GM23338 (cell line): Measurements from ENCODE around the gene VDR. TPM values are rescaled to one million over a fixed set of nuclear protein-coding genes. Genes with fewer than 3 reads are reported as not detected.

ENCODE experiments used
- ATAC-seq: fragments of 200-7000 bp; cut with Tn5 transposase; 3 replicates; pipeline ENCODE4 v1.9.1; 2020
- DNase-seq: peaks from one replicate; pipeline ENCODE4 v3.0.0-alpha.2; 2015; ENCODE audit warnings: low spot score
- H2AFZ ChIP-seq: fragments of 200-600 bp; sonication (generic); 2 replicates; pipeline ENCODE4 v1.8.0; 2016; ENCODE audit warnings: antibody characterized with exemption, mild to moderate bottlenecking, moderate library complexity
- H3F3A ChIP-seq: fragments of 200-600 bp; sonication (generic); replicated peaks from 2 replicates; pipeline ENCODE4 v1.8.0; 2017; ENCODE audit warnings: antibody characterized with exemption, mixed run types, low read depth
- H3K27ac ChIP-seq: fragments of 200-600 bp; sonication (generic); 2 replicates; pipeline ENCODE4 v1.6.1; 2016; ENCODE audit warnings: low read depth
- H3K27me3 ChIP-seq: fragments of 200-600 bp; sonication (generic); 2 replicates; pipeline ENCODE4 v1.8.0; 2016; ENCODE audit warnings: mild to moderate bottlenecking, mixed run types, moderate library complexity; ENCODE audit not compliant: insufficient read depth
- H3K36me3 ChIP-seq: fragments of 200-600 bp; sonication (generic); 2 replicates; pipeline ENCODE4 v1.8.0; 2016; ENCODE audit warnings: mild to moderate bottlenecking; ENCODE audit not compliant: insufficient read depth
- H3K4me1 ChIP-seq: fragments of 200-600 bp; sonication (generic); 2 replicates; pipeline ENCODE4 v1.8.0; 2016; ENCODE audit warnings: mild to moderate bottlenecking, moderate library complexity; ENCODE audit not compliant: insufficient read depth
- H3K4me2 ChIP-seq: fragments of 200-600 bp; sonication (generic); 2 replicates; pipeline ENCODE4 v1.7.1; 2017; ENCODE audit warnings: mixed run types
- H3K4me3 ChIP-seq: fragments of 200-600 bp; sonication (generic); 2 replicates; pipeline ENCODE4 v1.6.1; 2016; ENCODE audit warnings: mixed run types
- H3K79me2 ChIP-seq: fragments of 200-600 bp; sonication (generic); replicated peaks from 2 replicates; pipeline ENCODE4 v1.8.0; 2017; ENCODE audit warnings: mild to moderate bottlenecking; ENCODE audit not compliant: insufficient read depth
- H3K9me2 ChIP-seq: fragments of 200-600 bp; sonication (generic); 2 replicates; pipeline ENCODE4 v1.8.0; 2017; ENCODE audit not compliant: insufficient read depth
- H4K20me1 ChIP-seq: fragments of 200-600 bp; sonication (generic); replicated peaks from 2 replicates; pipeline ENCODE4 v1.8.0; 2017; ENCODE audit warnings: mild to moderate bottlenecking; ENCODE audit not compliant: insufficient read depth
- H3K27ac Mint-ChIP-seq: 2 replicates; pipeline ENCODE4 v1.8.0; 2020; ENCODE audit warnings: inconsistent platforms, mild to moderate bottlenecking, moderate library complexity, mixed read lengths
- H3K27me3 Mint-ChIP-seq: 3 replicates; pipeline ENCODE4 v1.8.0; 2022; ENCODE audit warnings: low read depth, mild to moderate bottlenecking, moderate library complexity, mixed read lengths, inconsistent platforms; ENCODE audit not compliant: insufficient read depth, poor library complexity
- H3K36me3 Mint-ChIP-seq: 3 replicates; pipeline ENCODE4 v1.8.0; 2021; ENCODE audit warnings: low read depth, mild to moderate bottlenecking, inconsistent platforms, moderate library complexity, mixed read lengths
- H3K4me1 Mint-ChIP-seq: 3 replicates; pipeline ENCODE4 v1.8.0; 2020; ENCODE audit warnings: mild to moderate bottlenecking, inconsistent platforms, mixed read lengths
- H3K4me3 Mint-ChIP-seq: 3 replicates; pipeline ENCODE4 v1.8.0; 2021; ENCODE audit warnings: moderate library complexity, mild to moderate bottlenecking, inconsistent platforms, mixed read lengths
- H3K9me3 Mint-ChIP-seq: 3 replicates; pipeline ENCODE4 v1.8.0; 2020; ENCODE audit warnings: moderate library complexity, mild to moderate bottlenecking, inconsistent platforms, mixed read lengths
- CREB1 ChIP-seq: fragments of 250-450 bp; sonication (Bioruptor Pico); IDR thresholded peaks from 2 replicates; pipeline ENCODE4 v1.5.0; 2020; ENCODE audit warnings: low read depth, mild to moderate bottlenecking, moderate library complexity
- EZH2phosphoT487 ChIP-seq: fragments of 200-600 bp; sonication (generic); IDR thresholded peaks from one replicate; pipeline ENCODE4 v1.8.1; 2018; ENCODE audit warnings: antibody characterized with exemption; ENCODE audit not compliant: unreplicated experiment
- JUNB ChIP-seq: IDR thresholded peaks from one replicate; pipeline ENCODE4 v1.6.1; 2016; ENCODE audit warnings: antibody characterized with exemption; ENCODE audit not compliant: unreplicated experiment
- NANOG ChIP-seq: IDR thresholded peaks from 2 replicates; pipeline ENCODE4 v1.6.1; 2016; ENCODE audit warnings: antibody characterized with exemption, borderline replicate concordance
- STAT1 ChIP-seq: IDR thresholded peaks from one replicate; pipeline ENCODE4 v1.6.1; 2016; ENCODE audit warnings: antibody characterized with exemption; ENCODE audit not compliant: unreplicated experiment
- ZNF114 ChIP-seq: fragments of 250-450 bp; sonication (Bioruptor Pico); IDR thresholded peaks from 2 replicates; pipeline ENCODE4 v1.5.0; 2020; ENCODE audit warnings: mild to moderate bottlenecking, moderate library complexity
- polyA plus RNA-seq: library from polyadenylated mRNA; unstranded; fragments of >200 nt; fragmentation: Nextera tagmentation; extraction: Ambion mirVana; gene quantifications from 2 replicates; pipeline ENCODE4 v1.2.1, GENCODE V29; 2016
- total RNA-seq: library from RNA; depleted of rRNA; stranded (reverse); fragments of >200 nt; shearing (Covaris generic); gene quantifications from 2 replicates; pipeline ENCODE4 v1.2.3, GENCODE V29; 2014
- TF ChIP-seq, protein P1 (sequence below): fragments of 250-450 bp; sonication (Bioruptor Pico); IDR thresholded peaks from 2 replicates; pipeline ENCODE4 v1.5.0; 2020; ENCODE audit warnings: mild to moderate bottlenecking, moderate library complexity
- TF ChIP-seq, protein P2 (sequence below): IDR thresholded peaks from one replicate; pipeline ENCODE4 v1.6.1; 2018; ENCODE audit warnings: antibody characterized with exemption; ENCODE audit not compliant: unreplicated experiment
- TF ChIP-seq, protein P3 (sequence below): IDR thresholded peaks from 2 replicates; pipeline ENCODE4 v1.6.1; 2016; ENCODE audit warnings: antibody characterized with exemption
- TF ChIP-seq, protein P4 (sequence below), 2 experiments: fragments of 200-600 bp in 1 of 2; sonication (generic) in 1 of 2; conservative IDR thresholded peaks; 2 replicates each; pipeline versions ENCODE4 v1.5.1 to v1.6.1; 2016 to 2017; ENCODE audit warnings: antibody characterized with exemption in 2 of 2, low read depth in 2 of 2, mild to moderate bottlenecking in 2 of 2, moderate library complexity in 1 of 2

Gene VDR
- total and polyA plus RNA-seq, 2 experiments from 2014 or later: 0.37 to 1.4 TPM

DNA sequence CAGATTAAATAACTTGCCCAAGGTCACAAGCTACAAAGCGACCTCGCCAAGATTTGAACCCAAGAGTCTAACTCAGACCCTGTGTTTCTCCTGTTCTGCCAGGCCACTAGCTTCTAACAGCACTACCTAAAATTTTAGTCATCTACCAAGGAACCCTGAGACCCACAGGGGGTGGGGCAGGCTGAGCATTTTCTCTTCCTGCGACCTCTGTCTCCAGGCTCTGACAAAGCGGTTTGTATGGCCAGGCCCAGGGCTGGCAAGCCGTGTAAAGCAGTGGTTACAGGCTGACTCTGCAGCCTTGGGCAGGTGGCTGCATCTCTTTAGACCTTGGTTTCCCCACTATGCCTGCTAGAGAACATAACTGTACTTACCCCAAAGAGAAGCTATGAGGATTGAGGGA lies 5.3 kb downstream of the VDR start:
- peaks cover 26% of the 10 kb centered on the region for H3K27me3 ChIP-seq

More for the DNA sequence above, 5.3 kb downstream of the VDR start:
- Histone ChIP-seq H3K4me3 (no peak overlapping the region), H3K27ac (no peak overlapping the region), H3K36me3 (no peaks in the 10 kb centered on the region), H3K4me2 (no peak overlapping the region), H3K4me1 (peaks cover 21% of the 10 kb centered on the region; the same call in 1 of the 2 replicates), H3K9me2 (no peaks in the 10 kb centered on the region), H3F3A (0 out of 2 replicates have a peak, but pooled peaks cover 3% of the 10 kb centered on the region), H4K20me1 (no peaks in the 10 kb centered on the region), H2AFZ (no peak overlapping the region), H3K79me2 (no peaks in the 10 kb centered on the region)
- H3K4me3 Mint-ChIP-seq: no peak overlapping the region
- DNase-seq (no peak), ATAC-seq (no peak)
- H3K9me3 Mint-ChIP-seq: no peaks in the 10 kb centered on the region
- TF ChIP-seq CREB1 (CRISPR knock-in tag) (no peak), STAT1 (no peak), JUNB (no peak), ZNF114 (CRISPR knock-in tag) (no peak), EZH2phosphoT487 (no peak), NANOG (no peak)
- TF ChIP-seq, protein P1, sequence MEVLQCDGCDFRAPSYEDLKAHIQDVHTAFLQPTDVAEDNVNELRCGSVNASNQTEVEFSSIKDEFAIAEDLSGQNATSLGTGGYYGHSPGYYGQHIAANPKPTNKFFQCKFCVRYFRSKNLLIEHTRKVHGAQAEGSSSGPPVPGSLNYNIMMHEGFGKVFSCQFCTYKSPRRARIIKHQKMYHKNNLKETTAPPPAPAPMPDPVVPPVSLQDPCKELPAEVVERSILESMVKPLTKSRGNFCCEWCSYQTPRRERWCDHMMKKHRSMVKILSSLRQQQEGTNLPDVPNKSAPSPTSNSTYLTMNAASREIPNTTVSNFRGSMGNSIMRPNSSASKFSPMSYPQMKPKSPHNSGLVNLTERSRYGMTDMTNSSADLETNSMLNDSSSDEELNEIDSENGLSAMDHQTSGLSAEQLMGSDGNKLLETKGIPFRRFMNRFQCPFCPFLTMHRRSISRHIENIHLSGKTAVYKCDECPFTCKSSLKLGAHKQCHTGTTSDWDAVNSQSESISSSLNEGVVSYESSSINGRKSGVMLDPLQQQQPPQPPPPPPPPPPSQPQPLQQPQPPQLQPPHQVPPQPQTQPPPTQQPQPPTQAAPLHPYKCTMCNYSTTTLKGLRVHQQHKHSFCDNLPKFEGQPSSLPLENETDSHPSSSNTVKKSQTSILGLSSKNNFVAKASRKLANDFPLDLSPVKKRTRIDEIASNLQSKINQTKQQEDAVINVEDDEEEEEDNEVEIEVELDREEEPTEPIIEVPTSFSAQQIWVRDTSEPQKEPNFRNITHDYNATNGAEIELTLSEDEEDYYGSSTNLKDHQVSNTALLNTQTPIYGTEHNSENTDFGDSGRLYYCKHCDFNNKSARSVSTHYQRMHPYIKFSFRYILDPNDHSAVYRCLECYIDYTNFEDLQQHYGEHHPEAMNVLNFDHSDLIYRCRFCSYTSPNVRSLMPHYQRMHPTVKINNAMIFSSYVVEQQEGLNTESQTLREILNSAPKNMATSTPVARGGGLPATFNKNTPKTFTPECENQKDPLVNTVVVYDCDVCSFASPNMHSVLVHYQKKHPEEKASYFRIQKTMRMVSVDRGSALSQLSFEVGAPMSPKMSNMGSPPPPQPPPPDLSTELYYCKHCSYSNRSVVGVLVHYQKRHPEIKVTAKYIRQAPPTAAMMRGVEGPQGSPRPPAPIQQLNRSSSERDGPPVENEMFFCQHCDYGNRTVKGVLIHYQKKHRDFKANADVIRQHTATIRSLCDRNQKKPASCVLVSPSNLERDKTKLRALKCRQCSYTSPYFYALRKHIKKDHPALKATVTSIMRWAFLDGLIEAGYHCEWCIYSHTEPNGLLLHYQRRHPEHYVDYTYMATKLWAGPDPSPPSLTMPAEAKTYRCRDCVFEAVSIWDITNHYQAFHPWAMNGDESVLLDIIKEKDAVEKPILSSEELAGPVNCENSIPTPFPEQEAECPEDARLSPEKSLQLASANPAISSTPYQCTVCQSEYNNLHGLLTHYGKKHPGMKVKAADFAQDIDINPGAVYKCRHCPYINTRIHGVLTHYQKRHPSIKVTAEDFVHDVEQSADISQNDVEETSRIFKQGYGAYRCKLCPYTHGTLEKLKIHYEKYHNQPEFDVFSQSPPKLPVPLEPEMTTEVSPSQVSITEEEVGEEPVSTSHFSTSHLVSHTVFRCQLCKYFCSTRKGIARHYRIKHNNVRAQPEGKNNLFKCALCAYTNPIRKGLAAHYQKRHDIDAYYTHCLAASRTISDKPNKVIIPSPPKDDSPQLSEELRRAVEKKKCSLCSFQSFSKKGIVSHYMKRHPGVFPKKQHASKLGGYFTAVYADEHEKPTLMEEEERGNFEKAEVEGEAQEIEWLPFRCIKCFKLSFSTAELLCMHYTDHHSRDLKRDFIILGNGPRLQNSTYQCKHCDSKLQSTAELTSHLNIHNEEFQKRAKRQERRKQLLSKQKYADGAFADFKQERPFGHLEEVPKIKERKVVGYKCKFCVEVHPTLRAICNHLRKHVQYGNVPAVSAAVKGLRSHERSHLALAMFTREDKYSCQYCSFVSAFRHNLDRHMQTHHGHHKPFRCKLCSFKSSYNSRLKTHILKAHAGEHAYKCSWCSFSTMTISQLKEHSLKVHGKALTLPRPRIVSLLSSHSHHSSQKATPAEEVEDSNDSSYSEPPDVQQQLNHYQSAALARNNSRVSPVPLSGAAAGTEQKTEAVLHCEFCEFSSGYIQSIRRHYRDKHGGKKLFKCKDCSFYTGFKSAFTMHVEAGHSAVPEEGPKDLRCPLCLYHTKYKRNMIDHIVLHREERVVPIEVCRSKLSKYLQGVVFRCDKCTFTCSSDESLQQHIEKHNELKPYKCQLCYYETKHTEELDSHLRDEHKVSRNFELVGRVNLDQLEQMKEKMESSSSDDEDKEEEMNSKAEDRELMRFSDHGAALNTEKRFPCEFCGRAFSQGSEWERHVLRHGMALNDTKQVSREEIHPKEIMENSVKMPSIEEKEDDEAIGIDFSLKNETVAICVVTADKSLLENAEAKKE (CRISPR knock-in tag): no peak
- TF ChIP-seq, protein P2, sequence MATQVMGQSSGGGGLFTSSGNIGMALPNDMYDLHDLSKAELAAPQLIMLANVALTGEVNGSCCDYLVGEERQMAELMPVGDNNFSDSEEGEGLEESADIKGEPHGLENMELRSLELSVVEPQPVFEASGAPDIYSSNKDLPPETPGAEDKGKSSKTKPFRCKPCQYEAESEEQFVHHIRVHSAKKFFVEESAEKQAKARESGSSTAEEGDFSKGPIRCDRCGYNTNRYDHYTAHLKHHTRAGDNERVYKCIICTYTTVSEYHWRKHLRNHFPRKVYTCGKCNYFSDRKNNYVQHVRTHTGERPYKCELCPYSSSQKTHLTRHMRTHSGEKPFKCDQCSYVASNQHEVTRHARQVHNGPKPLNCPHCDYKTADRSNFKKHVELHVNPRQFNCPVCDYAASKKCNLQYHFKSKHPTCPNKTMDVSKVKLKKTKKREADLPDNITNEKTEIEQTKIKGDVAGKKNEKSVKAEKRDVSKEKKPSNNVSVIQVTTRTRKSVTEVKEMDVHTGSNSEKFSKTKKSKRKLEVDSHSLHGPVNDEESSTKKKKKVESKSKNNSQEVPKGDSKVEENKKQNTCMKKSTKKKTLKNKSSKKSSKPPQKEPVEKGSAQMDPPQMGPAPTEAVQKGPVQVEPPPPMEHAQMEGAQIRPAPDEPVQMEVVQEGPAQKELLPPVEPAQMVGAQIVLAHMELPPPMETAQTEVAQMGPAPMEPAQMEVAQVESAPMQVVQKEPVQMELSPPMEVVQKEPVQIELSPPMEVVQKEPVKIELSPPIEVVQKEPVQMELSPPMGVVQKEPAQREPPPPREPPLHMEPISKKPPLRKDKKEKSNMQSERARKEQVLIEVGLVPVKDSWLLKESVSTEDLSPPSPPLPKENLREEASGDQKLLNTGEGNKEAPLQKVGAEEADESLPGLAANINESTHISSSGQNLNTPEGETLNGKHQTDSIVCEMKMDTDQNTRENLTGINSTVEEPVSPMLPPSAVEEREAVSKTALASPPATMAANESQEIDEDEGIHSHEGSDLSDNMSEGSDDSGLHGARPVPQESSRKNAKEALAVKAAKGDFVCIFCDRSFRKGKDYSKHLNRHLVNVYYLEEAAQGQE: no peak
- TF ChIP-seq, protein P3, sequence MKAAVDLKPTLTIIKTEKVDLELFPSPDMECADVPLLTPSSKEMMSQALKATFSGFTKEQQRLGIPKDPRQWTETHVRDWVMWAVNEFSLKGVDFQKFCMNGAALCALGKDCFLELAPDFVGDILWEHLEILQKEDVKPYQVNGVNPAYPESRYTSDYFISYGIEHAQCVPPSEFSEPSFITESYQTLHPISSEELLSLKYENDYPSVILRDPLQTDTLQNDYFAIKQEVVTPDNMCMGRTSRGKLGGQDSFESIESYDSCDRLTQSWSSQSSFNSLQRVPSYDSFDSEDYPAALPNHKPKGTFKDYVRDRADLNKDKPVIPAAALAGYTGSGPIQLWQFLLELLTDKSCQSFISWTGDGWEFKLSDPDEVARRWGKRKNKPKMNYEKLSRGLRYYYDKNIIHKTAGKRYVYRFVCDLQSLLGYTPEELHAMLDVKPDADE: no peak
- TF ChIP-seq, protein P4, sequence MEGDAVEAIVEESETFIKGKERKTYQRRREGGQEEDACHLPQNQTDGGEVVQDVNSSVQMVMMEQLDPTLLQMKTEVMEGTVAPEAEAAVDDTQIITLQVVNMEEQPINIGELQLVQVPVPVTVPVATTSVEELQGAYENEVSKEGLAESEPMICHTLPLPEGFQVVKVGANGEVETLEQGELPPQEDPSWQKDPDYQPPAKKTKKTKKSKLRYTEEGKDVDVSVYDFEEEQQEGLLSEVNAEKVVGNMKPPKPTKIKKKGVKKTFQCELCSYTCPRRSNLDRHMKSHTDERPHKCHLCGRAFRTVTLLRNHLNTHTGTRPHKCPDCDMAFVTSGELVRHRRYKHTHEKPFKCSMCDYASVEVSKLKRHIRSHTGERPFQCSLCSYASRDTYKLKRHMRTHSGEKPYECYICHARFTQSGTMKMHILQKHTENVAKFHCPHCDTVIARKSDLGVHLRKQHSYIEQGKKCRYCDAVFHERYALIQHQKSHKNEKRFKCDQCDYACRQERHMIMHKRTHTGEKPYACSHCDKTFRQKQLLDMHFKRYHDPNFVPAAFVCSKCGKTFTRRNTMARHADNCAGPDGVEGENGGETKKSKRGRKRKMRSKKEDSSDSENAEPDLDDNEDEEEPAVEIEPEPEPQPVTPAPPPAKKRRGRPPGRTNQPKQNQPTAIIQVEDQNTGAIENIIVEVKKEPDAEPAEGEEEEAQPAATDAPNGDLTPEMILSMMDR (conservative IDR thresholded peaks at IDR 0.05; ENCODE audit: low read depth in 2 of 2): no peak
- H3K27ac Mint-ChIP-seq: no peak overlapping the region
- H3K27me3 Mint-ChIP-seq: peaks cover 31% of the 10 kb centered on the region
- peaks cover 26% of the 10 kb centered on the region; the same call in 2 of the 3 replicates for H3K4me1 Mint-ChIP-seq
- H3K36me3 Mint-ChIP-seq: no peaks in the 10 kb centered on the region
